Left ventricle myocardium inferior (tissue), 1 donor: Measurements from ENCODE around the gene GHR. TPM values are rescaled to one million over a fixed set of nuclear protein-coding genes. Genes with fewer than 3 reads are reported as not detected.

ENCODE experiments used
- DNase-seq: peaks from one replicate; pipeline ENCODE4 v3.0.0-alpha.2; 2020
- H3K27ac ChIP-seq: fragments of 200-600 bp; replicated peaks from 2 replicates; pipeline ENCODE4 v1.8.0; 2021
- H3K27me3 ChIP-seq: fragments of 200-600 bp; 2 replicates; pipeline ENCODE4 v1.8.0; 2021; ENCODE audit warnings: low read depth
- H3K36me3 ChIP-seq: fragments of 200-600 bp; 2 replicates; pipeline ENCODE4 v1.8.0; 2021
- H3K4me1 ChIP-seq: fragments of 200-600 bp; 2 replicates; pipeline ENCODE4 v1.8.0; 2021
- H3K4me3 ChIP-seq: fragments of 200-600 bp; 2 replicates; pipeline ENCODE4 v1.8.0; 2021; ENCODE audit warnings: mild to moderate bottlenecking, moderate library complexity
- H3K9me3 ChIP-seq: fragments of 200-600 bp; replicated peaks from 2 replicates; pipeline ENCODE4 v1.8.0; 2021
- CTCF ChIP-seq: fragments of 200-600 bp; IDR thresholded peaks from 2 replicates; pipeline ENCODE4 v1.8.0; 2021; ENCODE audit warnings: antibody characterized with exemption, mild to moderate bottlenecking, borderline replicate concordance
- intact Hi-C: fragments of 100-400 bp; cut with micrococcal nuclease; formaldehyde crosslinking; loops from one replicate; pipeline ENCODE4 v1.11.0; 2022
- total RNA-seq: library from RNA; stranded (reverse); fragmentation: NEBNext Ultra II Directional; extraction: Animal tissue kit (Norgen Biotek cat#: 25700); gene quantifications from one replicate; pipeline ENCODE4 v1.2.1, GENCODE V29; 2021
- donor health status: DM: no; HTN: yes; CAD: no; lungs with severe emphysema.

Gene GHR
- total RNA-seq, 1 donor from 2014 or later = 12.9 TPM

GRCh38 chr5:42429694-42430093 lies 6.5 kb downstream of the GHR start:
- Histone ChIP-seq H3K27me3 (no peaks in the 10 kb centered on the region), H3K9me3 (no peaks in the 10 kb centered on the region), H3K4me3 (no peak overlapping the region), H3K36me3 (no peaks in the 10 kb centered on the region), H3K27ac (no peak overlapping the region), H3K4me1 (peaks cover 37% of the 10 kb centered on the region)
- DNase-seq = no peak
- intact Hi-C loops = loop anchor here (10.0 kb wide), 1 partner anchor 75 kb away; no protein-coding TSS in a partner anchor
- no peak for TF ChIP-seq CTCF

GRCh38 chr5:42434047-42434724 lies 10.9 kb downstream of the GHR start:
- no peak overlapping the region for H3K4me3 ChIP-seq
- H3K9me3 ChIP-seq = no peaks in the 10 kb centered on the region
- H3K36me3 ChIP-seq = no peaks in the 10 kb centered on the region
- no peaks in the 10 kb centered on the region for H3K27me3 ChIP-seq
- DNase-seq = no peak
- intact Hi-C loops = no loop called here
- TF ChIP-seq CTCF = no peak
- H3K27ac ChIP-seq = no peak overlapping the region
- peaks cover 40% of the 10 kb centered on the region for H3K4me1 ChIP-seq

GRCh38 chr5:42436051-42436450 lies 12.8 kb downstream of the GHR start:
- intact Hi-C loops = no loop called here
- no peak for DNase-seq
- Histone ChIP-seq H3K4me1 (peaks cover 40% of the 10 kb centered on the region), H3K27me3 (no peaks in the 10 kb centered on the region), H3K27ac (no peak overlapping the region), H3K4me3 (no peak overlapping the region), H3K36me3 (no peaks in the 10 kb centered on the region), H3K9me3 (no peaks in the 10 kb centered on the region)
- no peak for TF ChIP-seq CTCF

- Histone ChIP-seq H3K27ac (no peak overlapping the region), H3K9me3 (peaks cover 23% of the 10 kb centered on the region), H3K4me3 (no peak overlapping the region), H3K4me1 (peaks cover 14% of the 10 kb centered on the region), H3K27me3 (no peaks in the 10 kb centered on the region), H3K36me3 (no peaks in the 10 kb centered on the region)
- no peak for DNase-seq
- TF ChIP-seq CTCF = no peak
- intact Hi-C loops = no loop called here
Measured at GRCh38 chr5:42454216-42454995, 31.2 kb downstream of the GHR start.

- peaks cover 20% of the 10 kb centered on the region for H3K4me1 ChIP-seq
- no peaks in the 10 kb centered on the region for H3K36me3 ChIP-seq
- TF ChIP-seq CTCF = no peak
- DNase-seq = no peak
- H3K27ac ChIP-seq = peak overlapping the region; percentile 41
- H3K27me3 ChIP-seq = no peaks in the 10 kb centered on the region
- no peak overlapping the region for H3K4me3 ChIP-seq
- intact Hi-C loops = no loop called here
- no peaks in the 10 kb centered on the region for H3K9me3 ChIP-seq
Measured at GRCh38 chr5:42461033-42461432, 37.8 kb downstream of the GHR start.
